Liver (tissue), 9 donors: ENCODE measurements around the gene ARL5B. TPM values are rescaled to one million over a fixed set of nuclear protein-coding genes. Genes with fewer than 3 reads are reported as not detected.

Experiments used
- DNase-seq: peaks from one replicate; pipeline ENCODE4 v3.0.0-alpha.2; 2017; ENCODE audit warnings: low spot score
- H3K27ac ChIP-seq, 2 donors: one replicate each; pipeline ENCODE4 v1.7.0; 2013; ENCODE audit warnings: inconsistent platforms in 2 of 2, low read length in 2 of 2, control low read depth in 1 of 2, low read depth in 1 of 2, mild to moderate bottlenecking in 1 of 2
- H3K27me3 ChIP-seq, 4 donors: one replicate each; pipeline versions ENCODE4 v1.6.1 to v1.7.0; 2013; ENCODE audit warnings: low read length in 3 of 4, inconsistent platforms in 1 of 4, mild to moderate bottlenecking in 1 of 4, moderate library complexity in 1 of 4; ENCODE audit not compliant: control insufficient read depth in 4 of 4, insufficient read depth in 4 of 4
- H3K36me3 ChIP-seq, 4 donors: one replicate each; pipeline versions ENCODE4 v1.6.1 to v1.7.0; 2013; ENCODE audit warnings: low read length in 3 of 4, mild to moderate bottlenecking in 3 of 4, low read depth in 1 of 4, moderate library complexity in 1 of 4; ENCODE audit not compliant: control insufficient read depth in 4 of 4, insufficient read depth in 3 of 4
- H3K4me1 ChIP-seq, 4 donors: one replicate each; pipeline versions ENCODE4 v1.6.1 to v1.7.0; 2013; ENCODE audit warnings: low read length in 3 of 4, mild to moderate bottlenecking in 3 of 4, moderate library complexity in 1 of 4; ENCODE audit not compliant: control insufficient read depth in 4 of 4, insufficient read depth in 4 of 4
- H3K4me3 ChIP-seq, 3 donors: one replicate each; pipeline versions ENCODE4 v1.6.1 to v1.7.0; 2013; ENCODE audit warnings: low read length in 3 of 3, control low read depth in 1 of 3, low read depth in 1 of 3, mild to moderate bottlenecking in 1 of 3
- H3K9ac ChIP-seq, 2 donors: one replicate each; pipeline ENCODE4 v1.7.0; 2013; ENCODE audit warnings: low read length in 2 of 2, mild to moderate bottlenecking in 2 of 2, moderate library complexity in 2 of 2, control low read depth in 1 of 2, low read depth in 1 of 2
- H3K9me3 ChIP-seq, 4 donors: one replicate each; pipeline versions ENCODE4 v1.6.1 to v1.7.0; 2013; ENCODE audit warnings: low read length in 3 of 4; ENCODE audit not compliant: control insufficient read depth in 4 of 4
- ATF3 ChIP-seq: IDR thresholded peaks from 2 replicates; pipeline ENCODE4 v1.6.1; 2016; ENCODE audit warnings: antibody characterized with exemption
- CTCF ChIP-seq: fragments of 150-350 bp; IDR thresholded peaks from 2 replicates; pipeline ENCODE4 v1.5.1; 2017; ENCODE audit warnings: improper control_type of control experiment, low read depth, low read length; ENCODE audit not compliant: missing input control
- EGR1 ChIP-seq, 2 donors: IDR thresholded peaks; 2 replicates each; pipeline ENCODE4 v1.6.1; 2016 to 2018; ENCODE audit warnings: antibody characterized with exemption in 2 of 2, low read depth in 2 of 2
- FOXA1 ChIP-seq: IDR thresholded peaks from 2 replicates; pipeline ENCODE4 v1.6.1; 2016; ENCODE audit warnings: antibody characterized with exemption
- FOXA2 ChIP-seq: IDR thresholded peaks from 2 replicates; pipeline ENCODE4 v1.6.1; 2016; ENCODE audit warnings: antibody characterized with exemption
- GABPA ChIP-seq, 2 donors: IDR thresholded peaks in 1 of 2; conservative IDR thresholded peaks in 1 of 2; 2 replicates each; pipeline ENCODE4 v1.6.1; 2016; ENCODE audit warnings: antibody characterized with exemption in 2 of 2, mild to moderate bottlenecking in 1 of 2, moderate library complexity in 1 of 2
- HNF4A ChIP-seq, 2 donors: conservative IDR thresholded peaks; 2 replicates each; pipeline ENCODE4 v1.6.1; 2016; ENCODE audit warnings: antibody characterized with exemption in 2 of 2, mild to moderate bottlenecking in 2 of 2
- HNF4G ChIP-seq: IDR thresholded peaks from 2 replicates; pipeline ENCODE4 v1.6.1; 2016; ENCODE audit warnings: antibody characterized with exemption
- JUND ChIP-seq, 2 donors: IDR thresholded peaks; 2 replicates each; pipeline ENCODE4 v1.6.1; 2016; ENCODE audit warnings: antibody characterized with exemption in 2 of 2
- MAX ChIP-seq: IDR thresholded peaks from 2 replicates; pipeline ENCODE4 v1.6.1; 2016; ENCODE audit warnings: antibody characterized with exemption
- NR2F2 ChIP-seq: IDR thresholded peaks from 2 replicates; pipeline ENCODE4 v1.6.1; 2016; ENCODE audit warnings: antibody characterized with exemption
- RAD21 ChIP-seq, 2 donors: IDR thresholded peaks; 2 replicates each; pipeline ENCODE4 v1.6.1; 2016; ENCODE audit warnings: antibody characterized with exemption in 2 of 2, mild to moderate bottlenecking in 2 of 2
- REST ChIP-seq: IDR thresholded peaks from 2 replicates; pipeline ENCODE4 v1.6.1; 2016; ENCODE audit warnings: antibody characterized with exemption, mild to moderate bottlenecking
- RXRA ChIP-seq, 2 donors: IDR thresholded peaks; 2 replicates each; pipeline ENCODE4 v1.6.1; 2017 to 2018; ENCODE audit warnings: antibody characterized with exemption in 2 of 2, mild to moderate bottlenecking in 1 of 2
- SP1 ChIP-seq: IDR thresholded peaks from 2 replicates; pipeline ENCODE4 v1.6.1; 2018; ENCODE audit warnings: antibody characterized with exemption, mild to moderate bottlenecking
- TAF1 ChIP-seq: conservative IDR thresholded peaks from 2 replicates; pipeline ENCODE4 v1.6.1; 2016; ENCODE audit warnings: antibody characterized with exemption, mild to moderate bottlenecking
- YY1 ChIP-seq: IDR thresholded peaks from 2 replicates; pipeline ENCODE4 v1.6.1; 2016; ENCODE audit warnings: antibody characterized with exemption, mild to moderate bottlenecking
- ZBTB33 ChIP-seq: IDR thresholded peaks from 2 replicates; pipeline ENCODE4 v1.6.1; 2016; ENCODE audit warnings: antibody characterized with exemption
- WGBS: extraction: QIAGEN DNeasy Blood & Tissue Kit; methylation state at CpG from one replicate; pipeline ENCODE4 v1.1.7; 2013; 5-methylcytosine and 5-hydroxymethylcytosine counted together
- polyA plus RNA-seq, 2 donors: library from polyadenylated mRNA; stranded (reverse) in 1 of 2; unstranded in 1 of 2; fragments of 200-250 nt in 1 of 2; fragments of >200 nt in 1 of 2; fragmentation: Nextera tagmentation in 1 of 2; extraction: Ambion mirVana in 1 of 2; gene quantifications; one replicate each; pipeline versions ENCODE4 v1.2.1 to v1.2.3, GENCODE V29; 2013 to 2015
- total RNA-seq, 2 donors: library from RNA; depleted of rRNA; stranded (reverse); fragments of >200 nt; gene quantifications; one replicate each; pipeline ENCODE4 v1.2.3, GENCODE V29; 2014
- donor health status: healthy.
- donor health status: healthy.
- donor health status: healthy.
- donor health status: healthy.
- donor health status: healthy.

The ARL5B gene
- total and polyA plus RNA-seq, 4 donors, result 5.2 to 19.5 (median 12.3) TPM

- H3K36me3 ChIP-seq, result peaks cover 0 to 9% (median 5%) of the 10 kb centered on the region in 4 donors
- H3K9ac ChIP-seq, result no peak overlapping the region
- H3K4me3 ChIP-seq, result no peak overlapping the region
- no peaks in the 10 kb centered on the region for H3K27me3 ChIP-seq
- DNase-seq, result no peak
- no peak for TF ChIP-seq ZBTB33
- TF ChIP-seq GABPA (IDR thresholded peaks at IDR 0.05 in 1 of 2, conservative IDR thresholded peaks at IDR 0.05 in 1 of 2), result no peak
- TF ChIP-seq TAF1, result no peak
- no peak for TF ChIP-seq RAD21 (IDR thresholded peaks at IDR 0.05)
- no peak for TF ChIP-seq NR2F2
- no peak for TF ChIP-seq JUND (IDR thresholded peaks at IDR 0.05)
- TF ChIP-seq HNF4G, result no peak
- TF ChIP-seq CTCF, result no peak
- no peak for TF ChIP-seq REST
- no peak for TF ChIP-seq MAX
- no peak for TF ChIP-seq HNF4A (conservative IDR thresholded peaks at IDR 0.05)
- no peak for TF ChIP-seq SP1
- TF ChIP-seq FOXA1, result no peak
- no peak for TF ChIP-seq FOXA2
- no peak for TF ChIP-seq YY1
- no peak for TF ChIP-seq EGR1 (IDR thresholded peaks at IDR 0.05; ENCODE audit: low read depth in 2 of 2)
- TF ChIP-seq RXRA (IDR thresholded peaks at IDR 0.05), result no peak
- no peak for TF ChIP-seq ATF3
- H3K9me3 ChIP-seq, result no peaks in the 10 kb centered on the region
- 89% methylated on average over 4 of the region's 4 CpGs for WGBS
- no peak overlapping the region for H3K27ac ChIP-seq
- no peaks in the 10 kb centered on the region for H3K4me1 ChIP-seq
Measured at GRCh38 chr10:18681971-18682411, 22.8 kb downstream of the ARL5B start.
